Thymus (tissue), 11 donors: ENCODE data around the gene NRXN3. TPM values are rescaled to one million over a fixed set of nuclear protein-coding genes. Genes with fewer than 3 reads are reported as not detected.

ENCODE experiments used
- DNase-seq, 9 donors: peaks; one replicate each; pipeline ENCODE4 v3.0.0-alpha.2; 2013; ENCODE audit warnings: low spot score in 9 of 9, low read depth in 6 of 9, missing footprints in 1 of 9
- H3K27ac ChIP-seq, 2 donors: one replicate each; pipeline ENCODE4 v1.5.1; 2013; ENCODE audit warnings: control low read depth in 1 of 2, low read depth in 1 of 2, low read length in 1 of 2, mild to moderate bottlenecking in 1 of 2, moderate library complexity in 1 of 2
- H3K27me3 ChIP-seq, 2 donors: one replicate each; pipeline ENCODE4 v1.5.1; 2013; ENCODE audit warnings: low read length in 1 of 2; ENCODE audit not compliant: control insufficient read depth in 2 of 2, insufficient read depth in 1 of 2
- H3K36me3 ChIP-seq, 2 donors: one replicate each; pipeline ENCODE4 v1.5.1; 2013; ENCODE audit warnings: low read length in 1 of 2, mild to moderate bottlenecking in 1 of 2, moderate library complexity in 1 of 2; ENCODE audit not compliant: control insufficient read depth in 2 of 2, insufficient read depth in 2 of 2
- H3K4me1 ChIP-seq, 2 donors: one replicate each; pipeline ENCODE4 v1.5.1; 2013; ENCODE audit warnings: low read length in 2 of 2; ENCODE audit not compliant: control insufficient read depth in 2 of 2, insufficient read depth in 2 of 2
- H3K4me3 ChIP-seq, 2 donors: one replicate each; pipeline ENCODE4 v1.5.1; 2013; ENCODE audit warnings: low read length in 2 of 2, control low read depth in 1 of 2, mild to moderate bottlenecking in 1 of 2
- H3K9me3 ChIP-seq, 2 donors: one replicate each; pipeline ENCODE4 v1.5.1; 2013; ENCODE audit warnings: low read length in 1 of 2, mild to moderate bottlenecking in 1 of 2; ENCODE audit not compliant: control insufficient read depth in 2 of 2, insufficient read depth in 1 of 2
- WGBS: extraction: QIAGEN DNeasy Blood & Tissue Kit; methylation state at CpG from one replicate; pipeline ENCODE4 v1.1.7; 2013; 5-methylcytosine and 5-hydroxymethylcytosine counted together
- polyA plus RNA-seq: library from polyadenylated mRNA; stranded (reverse); fragments of 200-250 nt; gene quantifications from one replicate; pipeline ENCODE4 v1.2.3, GENCODE V29; 2013
- total RNA-seq: library from RNA; stranded (reverse); fragments of 120-200 nt; gene quantifications from one replicate; pipeline ENCODE4 v1.2.4, GENCODE V29; 2013
- donor health status: healthy.

NRXN3 gene
- total and polyA plus RNA-seq, 2 donors: 1.5 to 3.7 TPM

- DNase-seq: no peak
- Histone ChIP-seq H3K4me3 (no peak overlapping the region), H3K36me3 (no peaks in the 10 kb centered on the region), H3K9me3 (no peaks in the 10 kb centered on the region), H3K4me1 (no peaks in the 10 kb centered on the region), H3K27me3 (no peaks in the 10 kb centered on the region), H3K27ac (no peak overlapping the region)
- 94% methylated on average over 1 of the region's 1 CpG for WGBS
Observed at GRCh38 chr14:79530555-79530954, 1360.4 kb downstream of the NRXN3 start.

DNA sequence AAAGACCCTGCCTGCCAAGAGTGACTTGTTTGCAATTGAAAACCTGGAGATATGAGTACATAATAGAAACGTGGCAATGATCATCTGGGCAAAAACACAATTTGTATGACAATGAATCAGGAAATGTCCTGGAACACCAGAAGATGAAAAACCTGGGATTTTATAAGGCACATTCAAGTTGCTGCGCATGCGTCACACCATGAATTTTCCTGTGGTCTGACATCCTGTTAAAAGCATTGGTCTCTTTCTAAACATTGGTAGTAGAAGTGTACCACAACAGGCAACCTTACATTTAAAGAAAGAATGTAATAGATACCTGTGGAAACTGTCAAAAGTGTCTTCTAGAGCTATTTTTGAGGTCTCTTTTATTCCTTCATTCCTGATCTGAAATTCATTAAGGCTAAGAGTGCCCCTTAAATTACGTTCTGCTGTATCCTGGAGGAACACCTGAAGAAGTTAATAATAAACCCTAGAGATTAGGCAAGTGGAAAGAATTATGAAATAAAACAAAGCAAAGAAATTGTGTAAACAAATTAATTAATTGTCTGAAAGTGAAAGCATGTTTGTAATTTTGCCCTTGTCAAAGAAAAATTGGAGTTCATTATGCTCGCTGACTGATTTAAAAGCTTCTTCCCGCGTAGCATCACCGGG, 1364.7 kb downstream of the NRXN3 start:
- Histone ChIP-seq H3K4me3 (no peak overlapping the region), H3K27ac (no peak overlapping the region), H3K27me3 (no peaks in the 10 kb centered on the region), H3K9me3 (no peaks in the 10 kb centered on the region), H3K36me3 (no peaks in the 10 kb centered on the region), H3K4me1 (no peaks in the 10 kb centered on the region)
- 61% methylated on average over 8 of the region's 8 CpGs for WGBS
- DNase-seq: no peak

DNA sequence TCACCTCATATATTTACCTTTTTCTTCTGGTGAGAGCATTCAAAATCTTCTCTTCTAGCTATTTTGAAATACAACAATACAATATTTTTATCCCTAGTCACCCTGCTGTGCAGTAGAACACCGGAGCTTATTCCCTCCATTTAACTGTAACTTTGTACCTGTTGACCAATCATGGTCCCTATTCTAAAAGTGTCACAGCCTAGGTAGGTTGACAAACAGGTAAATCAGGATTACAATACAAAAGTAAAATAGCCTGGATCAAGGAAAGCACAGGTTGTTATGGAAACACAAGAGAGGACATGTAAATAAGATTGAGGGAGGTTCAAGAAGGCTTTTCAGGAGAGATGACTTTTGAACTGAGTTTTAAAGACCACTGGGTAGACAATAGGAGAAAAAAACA, 1370.2 kb downstream of the NRXN3 start:
- no peak for DNase-seq
- H3K27ac ChIP-seq: no peak overlapping the region
- H3K36me3 ChIP-seq: no peaks in the 10 kb centered on the region
- WGBS: 85% methylated on average over 1 of the region's 1 CpG
- H3K9me3 ChIP-seq: no peaks in the 10 kb centered on the region
- no peak overlapping the region for H3K4me3 ChIP-seq
- H3K4me1 ChIP-seq: no peaks in the 10 kb centered on the region
- H3K27me3 ChIP-seq: no peaks in the 10 kb centered on the region

DNA sequence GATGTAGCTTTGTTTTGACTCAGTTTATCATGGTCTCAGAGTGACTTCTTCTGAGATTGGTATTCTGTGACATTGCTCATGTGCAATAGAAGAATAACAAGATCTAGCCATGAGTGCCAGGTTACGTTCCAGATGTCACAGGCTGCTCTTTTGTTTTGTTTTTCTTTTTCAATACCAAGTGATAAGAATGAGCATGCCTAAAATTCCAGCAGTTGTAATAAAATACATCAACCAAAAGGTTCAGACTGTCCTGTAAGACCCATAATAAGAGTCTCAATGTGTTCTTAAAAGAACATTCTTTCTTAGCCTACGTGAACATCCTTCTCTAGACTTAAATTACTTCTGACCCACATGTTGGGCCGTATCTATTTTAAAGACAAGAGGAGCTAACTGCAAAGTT, 1371.9 kb downstream of the NRXN3 start:
- H3K9me3 ChIP-seq: no peaks in the 10 kb centered on the region
- no peaks in the 10 kb centered on the region for H3K27me3 ChIP-seq
- no peaks in the 10 kb centered on the region for H3K36me3 ChIP-seq
- H3K4me3 ChIP-seq: no peak overlapping the region
- WGBS: 85% methylated on average over 3 of the region's 3 CpGs
- H3K27ac ChIP-seq: no peak overlapping the region
- H3K4me1 ChIP-seq: no peaks in the 10 kb centered on the region
- no peak for DNase-seq

GRCh38 chr14:79543348-79543747, 1373.2 kb downstream of the NRXN3 start:
- Histone ChIP-seq H3K9me3 (no peaks in the 10 kb centered on the region), H3K27ac (no peak overlapping the region), H3K4me1 (no peaks in the 10 kb centered on the region), H3K4me3 (no peak overlapping the region), H3K27me3 (no peaks in the 10 kb centered on the region), H3K36me3 (no peaks in the 10 kb centered on the region)
- WGBS: 94% methylated on average over 1 of the region's 1 CpG
- no peak for DNase-seq

- Histone ChIP-seq H3K4me1 (no peaks in the 10 kb centered on the region), H3K4me3 (no peak overlapping the region), H3K36me3 (no peaks in the 10 kb centered on the region), H3K27me3 (no peaks in the 10 kb centered on the region), H3K27ac (no peak overlapping the region), H3K9me3 (no peaks in the 10 kb centered on the region)
- 63% methylated on average over 7 of the region's 7 CpGs for WGBS
- DNase-seq: no peak
Observed at GRCh38 chr14:79543967-79544697, 1374.0 kb downstream of the NRXN3 start.

DNA sequence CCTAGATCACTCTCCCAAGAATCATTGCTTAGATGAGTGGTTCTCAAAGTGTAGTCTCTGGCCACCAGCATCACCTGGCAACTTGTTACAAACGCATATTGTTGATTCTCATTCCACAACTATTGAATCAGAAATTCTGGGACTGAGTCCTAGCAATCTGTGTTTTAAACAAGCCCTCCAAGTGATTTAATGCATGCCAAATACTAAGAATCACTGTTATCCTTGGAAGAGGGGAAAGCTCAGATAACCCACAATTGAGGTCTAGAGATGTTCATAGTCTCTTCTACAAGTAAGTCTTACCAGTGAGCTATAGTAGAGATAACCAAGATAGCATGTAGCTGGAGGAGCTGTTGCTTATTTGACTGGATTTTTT, 1374.5 kb downstream of the NRXN3 start:
- WGBS: 93% methylated on average over 1 of the region's 1 CpG
- H3K36me3 ChIP-seq: no peaks in the 10 kb centered on the region
- H3K4me3 ChIP-seq: no peak overlapping the region
- no peaks in the 10 kb centered on the region for H3K27me3 ChIP-seq
- no peak overlapping the region for H3K27ac ChIP-seq
- H3K4me1 ChIP-seq: no peaks in the 10 kb centered on the region
- no peak for DNase-seq
- no peaks in the 10 kb centered on the region for H3K9me3 ChIP-seq

DNA sequence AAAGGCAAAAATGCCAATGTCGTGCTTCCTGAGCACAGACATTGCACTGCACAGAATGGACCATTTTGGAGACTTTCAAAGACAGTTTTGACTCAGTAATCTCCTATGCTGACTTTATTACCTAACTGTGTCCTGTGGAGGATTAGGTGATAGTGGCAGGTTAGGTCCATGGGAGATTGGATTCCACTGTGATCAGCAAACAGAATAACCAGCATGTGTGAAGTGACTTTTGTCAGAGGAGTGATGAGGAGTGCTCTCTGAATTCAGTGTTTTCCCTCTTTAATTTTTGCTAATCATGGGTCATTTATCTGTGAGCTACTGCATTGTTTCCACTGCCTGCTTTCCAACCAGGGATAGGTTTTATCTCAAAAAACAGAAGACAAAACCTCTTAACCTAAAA, 1378.7 kb downstream of the NRXN3 start:
- Histone ChIP-seq H3K36me3 (no peaks in the 10 kb centered on the region), H3K27ac (no peak overlapping the region), H3K27me3 (no peaks in the 10 kb centered on the region), H3K9me3 (no peaks in the 10 kb centered on the region), H3K4me3 (no peak overlapping the region), H3K4me1 (no peaks in the 10 kb centered on the region)
- no peak for DNase-seq
- 83% methylated on average over 1 of the region's 1 CpG for WGBS

GRCh38 chr14:79549515-79549914, 1379.3 kb downstream of the NRXN3 start:
- no peaks in the 10 kb centered on the region for H3K27me3 ChIP-seq
- no peak for DNase-seq
- H3K4me3 ChIP-seq: no peak overlapping the region
- H3K27ac ChIP-seq: no peak overlapping the region
- H3K36me3 ChIP-seq: no peaks in the 10 kb centered on the region
- H3K4me1 ChIP-seq: no peaks in the 10 kb centered on the region
- WGBS: 85% methylated on average over 5 of the region's 5 CpGs
- no peaks in the 10 kb centered on the region for H3K9me3 ChIP-seq
